HCT116 (cell line): ENCODE data around the gene ILDR1. TPM values are rescaled to one million over a fixed set of nuclear protein-coding genes. Genes with fewer than 3 reads are reported as not detected.

ENCODE experiments used
- ATAC-seq: fragments of 200-7000 bp; cut with Tn5 transposase; 2 replicates; pipeline ENCODE4 v1.9.1; 2020; ENCODE audit warnings: mild to moderate bottlenecking, moderate library complexity
- BruUV-seq: library from RNA; stranded (reverse); fragments of 400-500 nt; replicated peaks from 2 replicates; lab custom pipeline; 2021; lab: Mats Ljungman, UMichigan
- CTCF ChIA-PET: fragments of 300-600 bp; sonication (Branson Sonifier 250); formaldehyde crosslinking; loops from one replicate; lab custom pipeline; 2021; ENCODE audit warnings: antibody characterized with exemption; lab: Charles Lee
- POLR2A ChIA-PET: fragments of 300-600, 350-600 bp; sonication (Branson Sonifier 250); formaldehyde crosslinking; loops from one replicate; lab custom pipeline; 2021; ENCODE audit warnings: antibody characterized with exemption; lab: Charles Lee
- RAD21 ChIA-PET, 2 experiments: fragments of 300-600 bp; sonication (Branson Sonifier 250); formaldehyde crosslinking; loops; one replicate each; lab custom pipeline; 2023; ENCODE audit warnings: low total read pairs in 2 of 2; ENCODE audit not compliant: uncharacterized antibody in 2 of 2, unreplicated experiment in 2 of 2, low non-redundant PET in 1 of 2; lab: Charles Lee
- DNase-seq: peaks from one replicate; pipeline ENCODE4 v3.0.0-alpha.2; 2010; ENCODE audit warnings: low read depth, low spot score
- H2AFZ ChIP-seq: fragments of 200-600 bp; shearing (Covaris generic), sonication (generic); 2 replicates; pipeline ENCODE4 v1.6.1; 2017; ENCODE audit warnings: low read depth, mixed run types, mixed read lengths, antibody characterized with exemption, low read length; ENCODE audit not compliant: poor library complexity, severe bottlenecking
- H3K27ac ChIP-seq: 2 replicates; pipeline ENCODE4 v1.5.1; 2012; ENCODE audit warnings: low read depth, low read length
- H3K27me3 ChIP-seq: fragments of 200-600 bp; sonication (generic); 2 replicates; pipeline ENCODE4 v1.6.1; 2016; ENCODE audit warnings: mixed run types, low read length, mixed read lengths; ENCODE audit not compliant: insufficient read depth
- H3K36me3 ChIP-seq, 2 experiments: fragments of 200-500 bp in 1 of 2; fragments of 200-600 bp in 1 of 2; sonication (Bioruptor generic) in 1 of 2; sonication (generic) in 1 of 2; 2 replicates each; pipeline versions ENCODE4 v1.5.1 to v1.6.1; 2014 to 2016; ENCODE audit warnings: low read length in 2 of 2, inconsistent platforms in 1 of 2, mixed read lengths in 1 of 2, mixed run types in 1 of 2; ENCODE audit not compliant: insufficient read depth in 2 of 2, control insufficient read depth in 1 of 2
- H3K4me1 ChIP-seq, 2 experiments: fragments of 200-600 bp in 1 of 2; sonication (generic) in 1 of 2; 2 replicates each; pipeline versions ENCODE4 v1.5.1 to v1.6.1; 2012 to 2017; ENCODE audit warnings: low read length in 2 of 2, inconsistent platforms in 1 of 2, mild to moderate bottlenecking in 1 of 2, mixed read lengths in 1 of 2, mixed run types in 1 of 2, moderate library complexity in 1 of 2; ENCODE audit not compliant: insufficient read depth in 2 of 2, control insufficient read depth in 1 of 2
- H3K4me2 ChIP-seq: fragments of 200-600 bp; sonication (generic); 2 replicates; pipeline ENCODE4 v1.6.1; 2017; ENCODE audit warnings: mixed run types, low read length, mixed read lengths
- H3K4me3 ChIP-seq, 2 experiments: fragments of 200-600 bp in 1 of 2; sonication (generic) in 1 of 2; replicated peaks in 1 of 2; 2 replicates each; pipeline ENCODE4 v1.5.1; 2011 to 2016; ENCODE audit warnings: low read length in 2 of 2, control low read depth in 1 of 2, low read depth in 1 of 2, mild to moderate bottlenecking in 1 of 2, mixed read lengths in 1 of 2, mixed run types in 1 of 2
- H3K79me2 ChIP-seq: fragments of 200-600 bp; sonication (generic); 2 replicates; pipeline ENCODE4 v1.6.1; 2017; ENCODE audit warnings: mild to moderate bottlenecking, mixed run types, low read length, moderate library complexity, mixed read lengths; ENCODE audit not compliant: insufficient read depth
- H3K9ac ChIP-seq: fragments of 200-600 bp; sonication (generic); 2 replicates; pipeline ENCODE4 v1.6.1; 2016; ENCODE audit warnings: low read length, mixed read lengths
- H3K9me2 ChIP-seq: fragments of 200-600 bp; sonication (generic), shearing (Covaris generic); 2 replicates; pipeline ENCODE4 v1.6.1; 2017; ENCODE audit warnings: mixed run types, mild to moderate bottlenecking, moderate library complexity; ENCODE audit not compliant: insufficient read depth
- H3K9me3 ChIP-seq, 2 experiments: fragments of 200-500 bp in 1 of 2; fragments of 200-600 bp in 1 of 2; sonication (Bioruptor generic) in 1 of 2; sonication (generic) in 1 of 2; 2 replicates each; pipeline ENCODE4 v1.6.1; 2014 to 2017; ENCODE audit warnings: low read length in 2 of 2, mixed read lengths in 2 of 2, inconsistent platforms in 1 of 2, low read depth in 1 of 2, mild to moderate bottlenecking in 1 of 2, mixed run types in 1 of 2, moderate library complexity in 1 of 2; ENCODE audit not compliant: control insufficient read depth in 1 of 2, insufficient read depth in 1 of 2
- H4K20me1 ChIP-seq: fragments of 200-600 bp; sonication (generic), shearing (Covaris generic); 2 replicates; pipeline ENCODE4 v1.6.1; 2017; ENCODE audit warnings: mixed run types, mild to moderate bottlenecking, moderate library complexity; ENCODE audit not compliant: insufficient read depth
- ATF3 ChIP-seq: IDR thresholded peaks from 2 replicates; pipeline ENCODE4 v1.6.1; 2012
- REST ChIP-seq: IDR thresholded peaks from 2 replicates; pipeline ENCODE4 v1.6.1; 2012; ENCODE audit warnings: low read depth
- YY1 ChIP-seq: IDR thresholded peaks from 2 replicates; pipeline ENCODE4 v1.6.1; 2011; ENCODE audit warnings: low read length, low read depth, moderate library complexity, mild to moderate bottlenecking; ENCODE audit not compliant: insufficient replicate concordance; ENCODE audit errors: extremely low read depth
- intact Hi-C: fragments of 100-400 bp; cut with micrococcal nuclease; formaldehyde crosslinking; loops from 2 replicates; pipeline ENCODE4 v1.10.0; 2022
- total RNA-seq: library from RNA; stranded (reverse); gene quantifications from one replicate; pipeline ENCODE4 v1.2.1, GENCODE V29; 2021; ENCODE audit not compliant: unreplicated experiment

The ILDR1 gene
- total RNA-seq, 1 experiment from 2014 or later, result 2.9 TPM

- no peak for TF ChIP-seq YY1
- TF ChIP-seq, all 23 proteins: peak for 0
- DNase-seq, result no peak
- Histone ChIP-seq H3K9me3 (no peaks in the 10 kb centered on the region), H3K27ac (no peak overlapping the region), H3K36me3 (no peaks in the 10 kb centered on the region), H3K4me2 (no peak overlapping the region), H4K20me1 (no peaks in the 10 kb centered on the region), H3K9me2 (no peaks in the 10 kb centered on the region), H3K4me3 (no peak overlapping the region), H3K27me3 (no peaks in the 10 kb centered on the region), H3K79me2 (no peaks in the 10 kb centered on the region), H3K9ac (no peak overlapping the region), H3K4me1 (no peaks in the 10 kb centered on the region), H2AFZ (no peak overlapping the region)
- ATAC-seq, result no peak
- BruUV-seq, result no TSS peak
- ChIA-PET POLR2A (no interaction called here), CTCF (no interaction called here), RAD21 (no interaction called here)
- intact Hi-C loops, result no loop called here
Measured at GRCh38 chr3:121969631-121970030, 52.4 kb downstream of the ILDR1 start.

- Histone ChIP-seq H3K36me3 (no peaks in the 10 kb centered on the region), H2AFZ (no peak overlapping the region), H4K20me1 (no peaks in the 10 kb centered on the region), H3K9me3 (no peaks in the 10 kb centered on the region), H3K4me3 (no peak overlapping the region), H3K9ac (no peak overlapping the region), H3K27me3 (no peaks in the 10 kb centered on the region), H3K4me2 (no peak overlapping the region), H3K4me1 (no peaks in the 10 kb centered on the region), H3K27ac (no peak overlapping the region), H3K79me2 (no peaks in the 10 kb centered on the region), H3K9me2 (no peaks in the 10 kb centered on the region)
- no peak for ATAC-seq
- ChIA-PET RAD21 (no interaction called here), CTCF (no interaction called here), POLR2A (no interaction called here)
- intact Hi-C loops, result no loop called here
- no peak for DNase-seq
- BruUV-seq, result no TSS peak
- TF ChIP-seq REST (no peak), ATF3 (no peak)
Measured at GRCh38 chr3:121963608-121964007, 58.4 kb downstream of the ILDR1 start.
